ENCODE measurements around the gene OCRL.
A peak's percentile ranks its signal among the peaks of the same experiment; 100 is the strongest.

OCRL gene

GRCh38 chrX:129585167-129585566 is 45.1 kb downstream of the OCRL start:
- DNase-seq (ENCODE audit: low read depth, low spot score) = no peak

DNA sequence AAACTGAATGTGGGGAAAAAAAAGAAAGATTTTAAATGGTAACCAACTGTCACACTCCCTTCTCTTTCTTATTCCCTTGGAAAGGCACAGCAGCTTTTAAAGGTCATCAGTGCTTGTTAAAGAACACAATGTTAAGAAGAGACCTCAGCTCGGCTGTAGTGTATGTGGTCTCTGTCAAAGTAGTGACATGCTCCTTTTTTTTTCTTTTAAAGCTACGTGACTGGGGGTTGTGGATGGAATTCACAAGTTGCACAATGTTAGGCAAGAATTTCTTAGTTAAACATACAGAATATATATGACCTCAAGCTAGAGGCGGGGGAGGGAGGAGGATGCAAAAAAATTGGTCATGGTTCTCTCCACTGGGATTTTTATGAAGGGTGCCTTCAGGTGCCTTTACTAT is 45.6 kb downstream of the OCRL start:
- DNase-seq (ENCODE audit: low read depth, low spot score) = no peak

DNA sequence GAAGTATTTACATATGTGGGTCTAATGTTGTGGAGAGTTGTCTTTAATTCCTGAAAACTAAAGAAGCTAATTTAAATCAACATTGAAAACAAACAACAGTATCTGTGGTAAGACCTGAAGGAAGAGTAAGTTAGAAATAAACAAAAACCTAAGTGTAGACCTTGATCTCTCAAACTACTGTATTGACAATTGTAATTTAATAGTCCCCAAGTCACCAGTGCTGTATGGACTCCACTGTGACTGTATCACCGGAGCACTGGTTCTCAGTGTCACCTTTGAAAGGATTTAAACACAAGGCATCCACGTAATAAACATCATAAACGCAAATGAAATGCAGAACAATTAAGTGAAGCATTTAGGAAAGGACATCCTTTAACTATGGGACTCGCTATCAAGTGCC is 46.4 kb downstream of the OCRL start:
- no peak for DNase-seq (ENCODE audit: low read depth, low spot score)

DNA sequence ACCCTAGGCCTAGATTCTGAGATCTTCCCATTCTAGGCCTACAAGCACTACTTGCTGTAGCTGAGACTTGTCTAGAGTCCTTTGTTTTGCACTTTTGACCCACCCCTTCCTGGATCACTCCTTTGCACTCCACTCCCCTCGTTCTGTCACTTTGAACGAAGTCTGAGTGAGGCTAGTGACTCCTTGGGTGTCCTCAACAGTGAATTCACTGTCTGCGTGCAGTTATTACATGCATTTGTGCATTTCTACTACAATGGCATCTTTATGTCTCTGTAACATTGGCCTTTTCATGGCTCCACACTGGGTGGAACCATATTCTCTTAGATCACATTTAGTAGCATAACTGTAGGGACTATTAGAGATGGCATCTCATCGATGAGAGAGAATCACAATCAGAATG is 50.5 kb downstream of the OCRL start:
- DNase-seq (ENCODE audit: low read depth, low spot score) = no peak

DNA sequence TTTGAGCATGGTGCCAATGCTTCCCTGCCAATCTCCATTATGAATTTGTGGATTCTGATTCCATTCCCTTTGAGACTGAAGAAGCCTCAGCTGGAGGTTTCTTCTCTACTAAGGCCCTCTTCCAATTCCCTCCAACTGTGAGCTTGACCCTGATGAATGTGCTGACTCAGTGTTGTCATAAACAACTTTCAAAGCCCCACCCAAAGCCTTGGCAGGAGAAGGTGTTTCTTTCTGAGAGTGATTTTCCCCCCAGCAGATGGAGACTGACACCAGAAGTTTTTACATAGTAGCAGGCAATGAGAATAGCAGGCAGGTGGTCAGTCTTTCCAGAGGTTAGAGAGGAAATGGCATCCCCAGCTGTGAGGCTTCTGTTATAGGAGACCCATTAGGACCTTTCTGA is 53.1 kb downstream of the OCRL start:
- DNase-seq (ENCODE audit: low read depth, low spot score) = no peak

- no peak for DNase-seq (ENCODE audit: low read depth, low spot score)
Observed at GRCh38 chrX:129594781-129595180, 54.7 kb downstream of the OCRL start.

GRCh38 chrX:129596077-129596476 is 56.0 kb downstream of the OCRL start:
- DNase-seq (ENCODE audit: low read depth, low spot score) = no peak

DNA sequence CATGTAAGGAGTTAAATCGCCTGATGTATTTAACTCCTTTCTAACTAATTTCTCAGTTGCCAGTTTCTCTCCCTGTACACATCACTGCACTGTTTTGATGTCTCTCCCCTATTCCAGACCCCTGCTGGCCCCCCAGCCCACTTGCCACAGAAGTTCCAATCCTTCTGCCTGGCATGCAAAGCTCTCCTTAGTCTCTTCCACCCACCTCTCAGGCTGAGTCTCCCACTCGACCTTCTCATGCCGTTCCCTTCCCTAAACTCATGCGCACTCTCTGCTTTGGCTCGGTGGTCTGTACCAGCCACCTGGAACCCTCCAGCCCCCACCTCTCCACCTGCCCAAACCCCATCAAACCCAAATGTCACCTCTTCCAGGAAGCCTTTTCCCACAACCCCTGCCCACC is 57.8 kb downstream of the OCRL start:
- DNase-seq (ENCODE audit: low read depth, low spot score) = no peak

DNA sequence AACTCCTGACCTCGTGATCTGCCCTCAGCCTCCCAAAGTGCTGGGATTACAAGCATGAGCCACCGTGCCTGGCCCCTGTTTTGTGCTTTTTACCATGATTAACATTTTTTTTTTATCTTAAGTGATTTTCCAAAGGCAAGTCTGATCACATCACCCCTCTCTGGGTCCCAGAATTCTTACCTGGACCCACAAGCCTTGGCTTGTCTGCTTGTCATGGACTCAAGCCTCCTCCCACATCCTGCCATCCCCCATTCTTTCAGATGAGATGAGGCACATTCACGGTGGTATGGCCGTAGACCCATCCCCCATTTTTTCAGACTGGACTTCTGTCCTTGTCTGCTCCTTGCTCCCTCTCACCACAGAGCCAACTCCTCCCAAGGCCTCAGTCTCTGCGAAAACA is 59.4 kb downstream of the OCRL start:
- no peak for DNase-seq (ENCODE audit: low read depth, low spot score)

DNA sequence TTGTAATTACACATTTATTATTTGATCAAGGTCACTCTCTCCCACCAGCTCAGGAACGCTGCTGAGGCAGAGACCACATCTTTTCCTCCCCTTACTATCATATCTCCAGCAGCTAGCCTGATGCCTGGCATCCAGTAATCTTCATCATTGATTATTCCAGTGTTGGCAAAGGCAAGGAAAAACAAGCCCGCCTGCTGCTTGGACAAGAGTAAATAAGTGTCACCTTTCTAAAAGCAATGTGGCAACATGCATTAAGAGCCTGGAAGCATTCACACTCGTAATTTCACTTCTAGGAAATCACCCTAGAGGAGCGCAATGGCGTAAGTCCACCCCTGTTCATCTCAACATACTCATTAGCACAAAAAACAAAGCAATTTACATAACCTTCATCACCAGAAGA is 59.9 kb downstream of the OCRL start:
- DNase-seq (ENCODE audit: low read depth, low spot score) = no peak

GRCh38 chrX:129600981-129601424 is 60.9 kb downstream of the OCRL start:
- DNase-seq (ENCODE audit: low read depth, low spot score) = no peak

DNA sequence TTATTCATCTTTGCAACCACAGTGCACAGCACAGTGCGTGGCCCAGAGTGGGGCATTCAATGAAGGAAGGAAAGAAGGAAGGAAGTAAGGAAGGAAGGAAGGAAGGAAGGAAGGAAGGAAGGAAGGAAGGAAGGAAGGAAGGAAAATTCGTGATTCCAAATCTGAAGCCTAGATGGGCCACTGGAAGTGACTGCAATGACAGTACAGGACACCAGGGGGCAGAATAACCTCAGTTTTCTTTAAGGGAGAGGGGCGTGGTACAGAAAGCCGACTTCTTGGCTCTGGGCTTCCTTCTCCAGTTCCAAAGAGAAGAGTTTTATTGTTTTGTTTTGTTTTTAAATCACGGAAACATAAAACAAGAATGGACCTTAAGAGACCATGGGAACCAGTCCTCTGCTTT is 66.9 kb downstream of the OCRL start:
- no peak for DNase-seq (ENCODE audit: low read depth, low spot score)

GRCh38 chrX:129608496-129608895 is 68.4 kb downstream of the OCRL start:
- DNase-seq (ENCODE audit: low read depth, low spot score) = no peak

- DNase-seq (ENCODE audit: low read depth, low spot score) = no peak
Observed at GRCh38 chrX:129609395-129609794, 69.3 kb downstream of the OCRL start.

GRCh38 chrX:129612396-129612795 is 72.3 kb downstream of the OCRL start:
- DNase-seq (ENCODE audit: low read depth, low spot score) = no peak

DNA sequence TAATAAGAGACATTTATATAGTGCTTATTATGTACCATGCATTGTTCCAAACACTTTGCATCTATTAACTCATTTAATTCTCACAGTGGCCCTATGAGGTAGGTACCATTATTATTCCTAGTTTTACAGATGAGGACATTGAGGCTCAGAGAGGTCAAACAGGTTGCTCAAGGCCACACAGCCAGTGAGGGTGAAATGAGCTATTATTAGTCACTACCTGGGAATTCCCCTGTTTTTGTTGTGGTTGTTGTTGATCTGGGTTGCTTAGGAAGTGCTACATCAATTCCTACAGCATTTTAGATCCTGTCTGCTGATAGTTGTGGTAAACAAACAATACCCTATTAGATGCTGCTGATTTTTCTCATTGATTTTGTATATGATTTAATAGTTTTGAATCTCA is 73.5 kb downstream of the OCRL start:
- no peak for DNase-seq (ENCODE audit: low read depth, low spot score)

DNA sequence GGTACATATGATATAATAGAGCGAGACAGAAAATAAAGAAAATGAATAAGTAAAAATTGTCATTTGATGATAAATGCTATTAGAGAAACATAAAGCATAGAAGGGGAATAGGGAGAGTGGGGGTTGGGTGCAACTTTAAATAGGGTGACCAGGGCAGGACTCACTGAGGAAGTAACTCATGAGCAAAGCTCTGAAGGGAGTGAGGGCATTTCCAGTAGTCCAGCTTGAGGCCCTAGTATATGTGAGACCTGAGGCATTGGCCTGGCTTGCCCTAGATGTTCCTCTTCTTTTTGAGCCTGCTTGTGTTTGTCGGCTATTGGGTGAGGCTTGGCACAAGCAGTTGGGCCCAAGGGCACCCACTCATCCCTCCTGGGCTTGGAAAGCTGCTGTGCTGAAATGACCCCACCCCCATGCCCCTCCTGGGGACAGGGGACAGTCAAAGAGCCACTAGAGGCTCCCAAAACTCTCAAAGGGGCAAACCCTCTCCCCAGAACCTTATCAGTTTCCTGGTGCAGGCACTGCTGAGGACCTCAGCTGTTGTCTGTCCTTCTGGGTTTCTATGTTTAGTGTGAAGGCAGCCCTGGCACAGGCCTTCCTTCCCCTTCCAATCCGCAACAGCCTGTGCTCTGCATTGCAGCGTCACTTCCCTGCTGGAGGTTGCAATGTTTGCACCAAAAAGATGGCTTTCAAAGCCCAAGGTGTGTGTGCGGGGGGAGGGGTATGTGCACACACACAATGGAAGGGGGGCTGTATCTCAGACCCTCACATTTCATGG is 74.6 kb downstream of the OCRL start:
- DNase-seq (ENCODE audit: low read depth, low spot score) = no peak

- no peak for DNase-seq (ENCODE audit: low read depth, low spot score)
Observed at GRCh38 chrX:129617420-129617819, 77.4 kb downstream of the OCRL start.

- no peak for DNase-seq (ENCODE audit: low read depth, low spot score)
Observed at GRCh38 chrX:129618997-129619396, 78.9 kb downstream of the OCRL start.

- DNase-seq (ENCODE audit: low read depth, low spot score) = peak; percentile 63
Observed at GRCh38 chrX:129622757-129623301, 82.8 kb downstream of the OCRL start.

GRCh38 chrX:129626026-129626425 is 86.0 kb downstream of the OCRL start:
- no peak for DNase-seq (ENCODE audit: low read depth, low spot score)

GRCh38 chrX:129629837-129630236 is 89.8 kb downstream of the OCRL start:
- DNase-seq (ENCODE audit: low read depth, low spot score) = no peak

- DNase-seq (ENCODE audit: low read depth, low spot score) = no peak
Observed at GRCh38 chrX:129631849-129632248, 91.8 kb downstream of the OCRL start.

DNA sequence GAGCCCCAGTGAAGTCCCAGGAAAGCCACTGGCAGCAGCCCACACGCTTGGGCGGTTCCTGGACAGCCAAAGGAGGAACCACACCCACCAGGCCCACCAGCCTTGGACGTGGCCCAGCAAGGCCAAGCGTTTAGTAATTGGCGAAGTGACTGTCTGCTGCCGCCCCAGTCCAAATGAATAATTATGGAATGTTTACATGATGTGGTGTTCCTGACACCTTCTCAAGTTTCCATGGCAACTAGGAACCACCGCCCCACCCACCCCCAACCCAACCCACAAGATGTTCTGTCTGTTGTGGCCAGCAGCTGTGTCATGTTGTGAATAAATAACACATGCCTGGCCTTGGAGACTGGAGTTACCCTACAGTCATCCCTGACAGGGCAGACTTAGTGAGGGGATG is 92.4 kb downstream of the OCRL start:
- DNase-seq (ENCODE audit: low read depth, low spot score) = no peak

All from brain pericyte (primary cell).